OCI-LY7 (cell line): ENCODE data around the gene MTF1. TPM values are rescaled to one million over a fixed set of nuclear protein-coding genes. Genes with fewer than 3 reads are reported as not detected.

Source experiments
- BruUV-seq: library from RNA; stranded (reverse); fragments of 400-500 nt; replicated peaks from 2 replicates; lab custom pipeline; 2021; lab: Mats Ljungman, UMichigan
- CTCF ChIA-PET: fragments of 300-600 bp; sonication (Branson Sonifier 250); formaldehyde crosslinking; loops from one replicate; lab custom pipeline; 2022; ENCODE audit warnings: antibody characterized with exemption; ENCODE audit not compliant: unreplicated experiment; lab: Charles Lee
- POLR2A ChIA-PET: fragments of 300-600 bp; sonication (Branson Sonifier 250); formaldehyde crosslinking; loops from one replicate; lab custom pipeline; 2022; ENCODE audit warnings: antibody characterized with exemption; lab: Charles Lee
- DNase-seq: peaks from one replicate; pipeline ENCODE4 v3.0.0-alpha.2; 2015; ENCODE audit warnings: low spot score
- H2AFZ ChIP-seq: fragments of 200-600 bp; sonication (generic), shearing (Covaris generic); 2 replicates; pipeline ENCODE4 v1.6.1; 2014; ENCODE audit warnings: mild to moderate bottlenecking, antibody characterized with exemption, low read length, moderate library complexity
- H3K27ac ChIP-seq: fragments of 200-600 bp; sonication (generic); 2 replicates; pipeline ENCODE4 v1.5.1; 2014; ENCODE audit warnings: mixed run types, low read depth, mild to moderate bottlenecking, moderate library complexity, low read length, inconsistent platforms; ENCODE audit not compliant: poor library complexity, severe bottlenecking
- H3K36me3 ChIP-seq: fragments of 200-600 bp; sonication (generic); 2 replicates; pipeline ENCODE4 v1.6.1; 2014; ENCODE audit warnings: mild to moderate bottlenecking, antibody characterized with exemption, low read length, moderate library complexity, mixed read lengths; ENCODE audit not compliant: insufficient read depth
- H3K4me1 ChIP-seq: fragments of 200-600 bp; sonication (generic); 2 replicates; pipeline ENCODE4 v1.5.1; 2014; ENCODE audit warnings: mild to moderate bottlenecking, low read length; ENCODE audit not compliant: insufficient read depth, poor library complexity, severe bottlenecking
- H3K4me2 ChIP-seq: fragments of 200-600 bp; sonication (generic); 2 replicates; pipeline ENCODE4 v1.6.1; 2014; ENCODE audit warnings: mild to moderate bottlenecking, low read length
- H3K4me3 ChIP-seq: fragments of 200-600 bp; sonication (generic); 2 replicates; pipeline ENCODE4 v1.5.1; 2014; ENCODE audit warnings: mild to moderate bottlenecking, low read depth, low read length; ENCODE audit not compliant: poor library complexity, severe bottlenecking
- H3K79me2 ChIP-seq: fragments of 200-600 bp; sonication (generic); 2 replicates; pipeline ENCODE4 v1.6.1; 2016; ENCODE audit warnings: low read depth, mild to moderate bottlenecking, low read length, moderate library complexity, mixed read lengths; ENCODE audit not compliant: insufficient read depth
- H3K9me2 ChIP-seq: fragments of 200-600 bp; sonication (generic); 2 replicates; pipeline ENCODE4 v1.6.1; 2016; ENCODE audit warnings: mild to moderate bottlenecking, low read length, mixed read lengths; ENCODE audit not compliant: insufficient read depth
- H3K9me3 ChIP-seq: fragments of 200-600 bp; sonication (generic); 2 replicates; pipeline ENCODE4 v1.6.1; 2014; ENCODE audit warnings: mild to moderate bottlenecking, mixed run types, low read length, mixed read lengths
- H4K20me1 ChIP-seq: fragments of 200-600 bp; sonication (generic); 2 replicates; pipeline ENCODE4 v1.6.1; 2014; ENCODE audit warnings: mild to moderate bottlenecking, antibody characterized with exemption, low read length, moderate library complexity, mixed read lengths; ENCODE audit not compliant: insufficient read depth
- EZH2phosphoT487 ChIP-seq: fragments of 200-600 bp; sonication (generic); IDR thresholded peaks from 2 replicates; pipeline ENCODE4 v1.6.1; 2018; ENCODE audit warnings: low read depth, borderline replicate concordance, mild to moderate bottlenecking, mixed run types, antibody characterized with exemption, low read length, moderate library complexity, mixed read lengths
- intact Hi-C: fragments of 100-400 bp; cut with micrococcal nuclease; formaldehyde crosslinking; loops from one replicate; pipeline ENCODE4 v1.10.0; 2022; ENCODE audit not compliant: unreplicated experiment
- total RNA-seq, 2 experiments: library from RNA; depleted of rRNA in 1 of 2; stranded (reverse); fragments of >200 nt in 1 of 2; shearing (Covaris generic) in 1 of 2; gene quantifications; 2 replicates each; pipeline ENCODE4 v1.2.3, GENCODE V29; 2014 to 2022
- TF ChIP-seq, protein P1 (sequence below): fragments of 200-600 bp; sonication (generic); conservative IDR thresholded peaks from 2 replicates; pipeline ENCODE4 v1.5.1; 2014; ENCODE audit warnings: mild to moderate bottlenecking, antibody characterized with exemption, low read length, moderate library complexity, mixed read lengths

The MTF1 gene
- total RNA-seq, 2 experiments from 2014 or later, result 1.8 to 16.5 TPM

DNA sequence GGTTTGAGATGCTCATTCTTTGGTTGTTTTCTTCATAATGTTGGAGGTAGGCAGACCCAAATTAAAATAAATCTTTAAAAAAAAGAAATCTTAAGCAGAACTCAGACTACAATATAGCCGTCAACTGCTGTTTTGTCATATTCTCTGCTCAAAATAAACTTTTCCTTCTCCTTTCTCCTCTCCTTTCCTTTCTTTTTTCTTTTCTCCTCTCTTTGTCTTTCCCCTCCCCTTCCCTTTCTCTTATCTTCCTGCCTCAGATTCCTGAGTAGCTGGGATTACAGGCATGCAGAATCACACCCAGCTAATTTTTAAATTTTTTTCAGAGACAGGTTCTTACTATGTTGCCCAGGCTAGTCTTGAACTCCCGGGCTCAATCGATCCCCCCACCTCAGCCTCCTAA, 24.8 kb upstream of the MTF1 start:
- POLR2A ChIA-PET, result interaction anchor here (0.9 kb wide), 1 partner anchor 33 kb away, joined by 3 read pairs; no protein-coding TSS in a partner anchor
- Histone ChIP-seq H3K36me3 (peaks cover 88% of the 10 kb centered on the region), H3K79me2 (no peaks in the 10 kb centered on the region), H3K9me2 (no peaks in the 10 kb centered on the region), H3K4me3 (no peak overlapping the region), H3K4me1 (no peaks in the 10 kb centered on the region), H3K4me2 (no peak overlapping the region), H3K9me3 (no peaks in the 10 kb centered on the region), H4K20me1 (no peaks in the 10 kb centered on the region), H2AFZ (no peak overlapping the region), H3K27ac (no peak overlapping the region)
- TSS peak; percentile 42 for BruUV-seq
- CTCF ChIA-PET, result no interaction called here
- DNase-seq, result no peak
- intact Hi-C loops, result no loop called here
- TF ChIP-seq, protein P1, sequence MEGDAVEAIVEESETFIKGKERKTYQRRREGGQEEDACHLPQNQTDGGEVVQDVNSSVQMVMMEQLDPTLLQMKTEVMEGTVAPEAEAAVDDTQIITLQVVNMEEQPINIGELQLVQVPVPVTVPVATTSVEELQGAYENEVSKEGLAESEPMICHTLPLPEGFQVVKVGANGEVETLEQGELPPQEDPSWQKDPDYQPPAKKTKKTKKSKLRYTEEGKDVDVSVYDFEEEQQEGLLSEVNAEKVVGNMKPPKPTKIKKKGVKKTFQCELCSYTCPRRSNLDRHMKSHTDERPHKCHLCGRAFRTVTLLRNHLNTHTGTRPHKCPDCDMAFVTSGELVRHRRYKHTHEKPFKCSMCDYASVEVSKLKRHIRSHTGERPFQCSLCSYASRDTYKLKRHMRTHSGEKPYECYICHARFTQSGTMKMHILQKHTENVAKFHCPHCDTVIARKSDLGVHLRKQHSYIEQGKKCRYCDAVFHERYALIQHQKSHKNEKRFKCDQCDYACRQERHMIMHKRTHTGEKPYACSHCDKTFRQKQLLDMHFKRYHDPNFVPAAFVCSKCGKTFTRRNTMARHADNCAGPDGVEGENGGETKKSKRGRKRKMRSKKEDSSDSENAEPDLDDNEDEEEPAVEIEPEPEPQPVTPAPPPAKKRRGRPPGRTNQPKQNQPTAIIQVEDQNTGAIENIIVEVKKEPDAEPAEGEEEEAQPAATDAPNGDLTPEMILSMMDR, result no peak

DNA sequence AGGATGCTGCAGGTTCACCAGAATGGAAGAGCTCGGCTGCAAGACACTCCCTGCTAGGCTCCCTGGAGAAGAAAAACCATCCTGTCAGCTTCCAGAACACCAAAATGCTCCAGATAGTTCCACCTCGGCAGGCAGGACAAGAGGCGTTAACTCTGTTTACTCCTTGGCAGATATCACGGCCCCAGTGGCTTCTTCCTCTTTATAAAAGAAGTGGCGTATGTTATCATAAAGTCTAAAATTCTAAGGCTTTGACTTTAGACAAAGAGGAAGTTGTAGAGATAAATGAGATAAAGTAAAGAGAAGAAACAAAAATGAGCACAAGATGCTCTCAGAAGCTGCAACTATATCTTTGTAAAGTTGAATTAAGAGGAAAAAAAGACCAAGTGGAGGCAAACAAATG, 24.3 kb upstream of the MTF1 start:
- no peaks in the 10 kb centered on the region for H3K9me2 ChIP-seq
- H3K79me2 ChIP-seq, result no peaks in the 10 kb centered on the region
- H3K4me2 ChIP-seq, result no peak overlapping the region
- POLR2A ChIA-PET, result interaction anchor here (0.9 kb wide), 1 partner anchor 33 kb away, joined by 3 read pairs; no protein-coding TSS in a partner anchor
- peaks cover 85% of the 10 kb centered on the region for H3K36me3 ChIP-seq
- no peaks in the 10 kb centered on the region for H3K4me1 ChIP-seq
- BruUV-seq, result no TSS peak
- DNase-seq, result no peak
- TF ChIP-seq EZH2phosphoT487, result no peak
- TF ChIP-seq, protein P1, result no peak
- CTCF ChIA-PET, result no interaction called here
- no peak overlapping the region for H3K27ac ChIP-seq
- H4K20me1 ChIP-seq, result no peaks in the 10 kb centered on the region
- H3K4me3 ChIP-seq, result no peak overlapping the region
- no peaks in the 10 kb centered on the region for H3K9me3 ChIP-seq
- intact Hi-C loops, result no loop called here
- no peak overlapping the region for H2AFZ ChIP-seq

DNA sequence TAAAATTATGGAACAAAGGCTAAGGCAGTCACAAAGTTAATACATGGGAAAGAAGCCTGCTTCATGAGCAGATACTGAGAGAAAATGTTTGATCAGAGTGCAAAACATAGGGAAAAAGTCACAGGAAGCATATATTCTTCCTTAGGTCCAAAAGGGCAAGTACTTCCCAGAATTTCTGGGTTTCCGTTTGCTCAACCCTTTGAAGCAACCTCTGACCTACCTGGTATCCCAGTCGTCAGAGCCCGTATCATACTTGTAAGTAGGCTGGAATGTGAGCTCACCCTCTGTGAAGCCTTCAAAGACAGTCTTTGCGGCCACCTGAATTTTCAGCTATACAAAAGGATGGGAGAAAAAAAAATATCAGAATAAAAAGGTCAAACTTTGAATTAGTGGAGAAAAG, 20.5 kb upstream of the MTF1 start:
- CTCF ChIA-PET, result no interaction called here
- no TSS peak for BruUV-seq
- POLR2A ChIA-PET, result interaction anchor here (0.8 to 1.1 kb wide), 2 partner anchors 13 to 73 kb away, joined by 3 to 4 read pairs; no protein-coding TSS in a partner anchor
- no peak overlapping the region for H3K4me3 ChIP-seq
- no peak for TF ChIP-seq EZH2phosphoT487
- TF ChIP-seq, protein P1, result no peak
- no peaks in the 10 kb centered on the region for H3K9me3 ChIP-seq
- no peaks in the 10 kb centered on the region for H4K20me1 ChIP-seq
- no peak overlapping the region for H3K27ac ChIP-seq
- no peaks in the 10 kb centered on the region for H3K79me2 ChIP-seq
- no peaks in the 10 kb centered on the region for H3K4me1 ChIP-seq
- H3K4me2 ChIP-seq, result no peak overlapping the region
- H2AFZ ChIP-seq, result no peak overlapping the region
- no peaks in the 10 kb centered on the region for H3K9me2 ChIP-seq
- DNase-seq, result no peak
- peaks cover 78% of the 10 kb centered on the region for H3K36me3 ChIP-seq
- intact Hi-C loops, result no loop called here
